NT2/D1 (cell line): Measurements from ENCODE around the gene GAK.

Experiments
- DNase-seq: peaks from one replicate; pipeline ENCODE4 v3.0.0-alpha.2; 2011; ENCODE audit warnings: low read depth, low spot score
- H3K27me3 ChIP-seq: 2 replicates; pipeline ENCODE4 v1.6.0; 2011; ENCODE audit warnings: mild to moderate bottlenecking; ENCODE audit not compliant: insufficient read length, insufficient read depth
- H3K36me3 ChIP-seq: 2 replicates; pipeline ENCODE4 v1.6.1; 2011; ENCODE audit warnings: mild to moderate bottlenecking, low read length, mixed read lengths; ENCODE audit not compliant: insufficient read depth, insufficient read length
- H3K4me1 ChIP-seq: 2 replicates; pipeline ENCODE4 v1.5.1; 2011; ENCODE audit not compliant: insufficient read depth, insufficient read length
- H3K4me3 ChIP-seq: 2 replicates; pipeline ENCODE4 v1.5.1; 2011; ENCODE audit warnings: low read depth; ENCODE audit not compliant: insufficient read length
- H3K9ac ChIP-seq: 2 replicates; pipeline ENCODE4 v1.6.0; 2011; ENCODE audit warnings: low read depth; ENCODE audit not compliant: insufficient read length
- H3K9me3 ChIP-seq: 2 replicates; pipeline ENCODE4 v1.5.1; 2011; ENCODE audit warnings: mild to moderate bottlenecking, low read length; ENCODE audit not compliant: insufficient read depth
- SUZ12 ChIP-seq: IDR thresholded peaks from 2 replicates; pipeline ENCODE4 v1.6.1; 2011; ENCODE audit not compliant: insufficient read length, insufficient read depth; ENCODE audit errors: extremely low read depth
- YY1 ChIP-seq: IDR thresholded peaks from 2 replicates; pipeline ENCODE4 v1.6.1; 2011; ENCODE audit not compliant: insufficient read length, insufficient read depth
- ZNF274 ChIP-seq: IDR thresholded peaks from 2 replicates; pipeline ENCODE4 v1.6.1; 2011; ENCODE audit warnings: mild to moderate bottlenecking, low read depth, low read length

Gene GAK

GRCh38 chr4:839675-840443, 92.3 kb downstream of the GAK start:
- TF ChIP-seq ZNF274: no peak
- no peak for TF ChIP-seq YY1
- no peak for TF ChIP-seq SUZ12
- no peaks in the 10 kb centered on the region for H3K4me1 ChIP-seq

GRCh38 chr4:837772-838171, 94.3 kb downstream of the GAK start:
- H3K4me3 ChIP-seq: no peak overlapping the region
- H3K4me1 ChIP-seq: peaks cover 5% of the 10 kb centered on the region
- peaks cover 9% of the 10 kb centered on the region for H3K36me3 ChIP-seq
- H3K9me3 ChIP-seq: peaks cover 27% of the 10 kb centered on the region
- TF ChIP-seq ZNF274: no peak
- no peak for TF ChIP-seq SUZ12
- TF ChIP-seq YY1: no peak
- H3K27me3 ChIP-seq: no peaks in the 10 kb centered on the region
- H3K9ac ChIP-seq: no peak overlapping the region
- no peak for DNase-seq

More at GRCh38 chr4:839675-840443, 92.3 kb downstream of the GAK start:
- Histone ChIP-seq H3K27me3 (no peaks in the 10 kb centered on the region), H3K9ac (no peak overlapping the region), H3K9me3 (peaks cover 27% of the 10 kb centered on the region), H3K4me3 (no peak overlapping the region), H3K36me3 (peaks cover 23% of the 10 kb centered on the region)
- no peak for DNase-seq

- Histone ChIP-seq H3K4me1 (peaks cover 5% of the 10 kb centered on the region), H3K9me3 (peaks cover 33% of the 10 kb centered on the region), H3K9ac (no peak overlapping the region), H3K36me3 (peaks cover under 1% of the 10 kb centered on the region), H3K4me3 (no peak overlapping the region), H3K27me3 (no peaks in the 10 kb centered on the region)
- no peak for DNase-seq
- no peak for TF ChIP-seq YY1
- TF ChIP-seq SUZ12: no peak
- no peak for TF ChIP-seq ZNF274
These were observed 95.3 kb downstream of the GAK start for GRCh38 chr4:836750-837301.

DNA sequence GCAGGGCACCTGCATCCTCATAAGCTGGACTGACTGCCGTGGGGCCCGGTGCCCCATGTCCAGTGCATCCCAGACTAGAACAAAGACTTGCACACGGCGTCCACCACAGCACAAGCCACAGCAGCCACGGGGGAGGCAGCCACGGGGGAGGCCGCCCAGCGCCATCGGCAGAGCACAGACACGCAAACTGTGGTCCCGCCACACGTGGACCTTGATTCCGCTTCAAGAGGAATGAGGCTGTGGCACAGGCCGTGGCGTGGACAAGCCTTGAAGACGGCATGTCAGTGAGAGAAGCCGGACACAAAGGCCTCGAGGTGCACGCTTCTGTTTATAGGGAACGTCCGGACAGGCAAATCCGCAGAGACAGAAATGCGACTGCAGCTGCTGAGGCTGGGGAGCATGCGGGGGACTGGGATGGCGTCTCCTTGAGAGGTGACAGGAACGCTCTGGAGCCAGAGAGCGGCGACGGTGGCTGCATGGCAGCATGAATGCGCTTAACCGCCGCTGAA, 96.1 kb downstream of the GAK start:
- Histone ChIP-seq H3K27me3 (no peaks in the 10 kb centered on the region), H3K36me3 (no peaks in the 10 kb centered on the region), H3K4me1 (peaks cover 5% of the 10 kb centered on the region), H3K9me3 (peaks cover 41% of the 10 kb centered on the region), H3K9ac (no peak overlapping the region), H3K4me3 (no peak overlapping the region)
- TF ChIP-seq SUZ12 (no peak), ZNF274 (no peak), YY1 (no peak)
- no peak for DNase-seq

GRCh38 chr4:835148-836002, 96.7 kb downstream of the GAK start:
- DNase-seq: no peak
- no peak for TF ChIP-seq ZNF274
- TF ChIP-seq YY1: no peak
- TF ChIP-seq SUZ12: no peak
- H3K27me3 ChIP-seq: no peaks in the 10 kb centered on the region
- H3K4me1 ChIP-seq: peaks cover 9% of the 10 kb centered on the region
- no peak overlapping the region for H3K9ac ChIP-seq
- H3K9me3 ChIP-seq: peaks cover 41% of the 10 kb centered on the region
- H3K4me3 ChIP-seq: no peak overlapping the region
- no peaks in the 10 kb centered on the region for H3K36me3 ChIP-seq

- peaks cover 17% of the 10 kb centered on the region for H3K4me1 ChIP-seq
- no peaks in the 10 kb centered on the region for H3K27me3 ChIP-seq
- H3K9ac ChIP-seq: no peak overlapping the region
- TF ChIP-seq ZNF274 (no peak), YY1 (no peak), SUZ12 (no peak)
- peaks cover 39% of the 10 kb centered on the region for H3K9me3 ChIP-seq
- H3K36me3 ChIP-seq: no peaks in the 10 kb centered on the region
- no peak overlapping the region for H3K4me3 ChIP-seq
- DNase-seq: no peak
These were observed 97.6 kb downstream of the GAK start for GRCh38 chr4:834368-835147.
